Measurements from ENCODE around the gene FOS. TPM values are rescaled to one million over a fixed set of nuclear protein-coding genes. Genes with fewer than 3 reads are reported as not detected.

Gene FOS
- total RNA-seq, 1 experiment from 2014 or later: 23.9 TPM

DNA sequence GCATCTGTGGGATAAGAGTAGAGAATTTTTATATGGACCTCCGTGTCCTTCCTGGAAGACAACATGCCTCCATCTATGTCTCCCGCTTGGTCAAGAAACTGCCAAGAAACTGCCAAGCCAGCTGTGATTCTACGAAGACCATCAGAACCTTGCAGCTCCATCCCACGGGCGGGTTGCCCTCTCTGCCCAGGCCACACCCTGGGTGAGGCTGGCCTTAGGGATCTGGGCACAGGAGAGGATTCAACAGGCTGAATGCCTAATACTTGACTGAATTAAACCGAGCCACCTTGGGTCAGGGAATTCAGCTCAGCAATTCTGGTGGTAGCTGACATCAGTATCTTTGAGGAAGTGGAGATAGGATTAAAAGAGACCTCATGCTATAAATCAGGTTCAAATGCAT is 37.8 kb upstream of the FOS start (continued):
- TF ChIP-seq, protein P1, sequence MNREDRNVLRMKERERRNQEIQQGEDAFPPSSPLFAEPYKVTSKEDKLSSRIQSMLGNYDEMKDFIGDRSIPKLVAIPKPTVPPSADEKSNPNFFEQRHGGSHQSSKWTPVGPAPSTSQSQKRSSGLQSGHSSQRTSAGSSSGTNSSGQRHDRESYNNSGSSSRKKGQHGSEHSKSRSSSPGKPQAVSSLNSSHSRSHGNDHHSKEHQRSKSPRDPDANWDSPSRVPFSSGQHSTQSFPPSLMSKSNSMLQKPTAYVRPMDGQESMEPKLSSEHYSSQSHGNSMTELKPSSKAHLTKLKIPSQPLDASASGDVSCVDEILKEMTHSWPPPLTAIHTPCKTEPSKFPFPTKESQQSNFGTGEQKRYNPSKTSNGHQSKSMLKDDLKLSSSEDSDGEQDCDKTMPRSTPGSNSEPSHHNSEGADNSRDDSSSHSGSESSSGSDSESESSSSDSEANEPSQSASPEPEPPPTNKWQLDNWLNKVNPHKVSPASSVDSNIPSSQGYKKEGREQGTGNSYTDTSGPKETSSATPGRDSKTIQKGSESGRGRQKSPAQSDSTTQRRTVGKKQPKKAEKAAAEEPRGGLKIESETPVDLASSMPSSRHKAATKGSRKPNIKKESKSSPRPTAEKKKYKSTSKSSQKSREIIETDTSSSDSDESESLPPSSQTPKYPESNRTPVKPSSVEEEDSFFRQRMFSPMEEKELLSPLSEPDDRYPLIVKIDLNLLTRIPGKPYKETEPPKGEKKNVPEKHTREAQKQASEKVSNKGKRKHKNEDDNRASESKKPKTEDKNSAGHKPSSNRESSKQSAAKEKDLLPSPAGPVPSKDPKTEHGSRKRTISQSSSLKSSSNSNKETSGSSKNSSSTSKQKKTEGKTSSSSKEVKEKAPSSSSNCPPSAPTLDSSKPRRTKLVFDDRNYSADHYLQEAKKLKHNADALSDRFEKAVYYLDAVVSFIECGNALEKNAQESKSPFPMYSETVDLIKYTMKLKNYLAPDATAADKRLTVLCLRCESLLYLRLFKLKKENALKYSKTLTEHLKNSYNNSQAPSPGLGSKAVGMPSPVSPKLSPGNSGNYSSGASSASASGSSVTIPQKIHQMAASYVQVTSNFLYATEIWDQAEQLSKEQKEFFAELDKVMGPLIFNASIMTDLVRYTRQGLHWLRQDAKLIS (CRISPR knock-in tag; IDR thresholded peaks at IDR 0.05; ENCODE audit: borderline replicate concordance): no peak
- TF ChIP-seq, protein P2, sequence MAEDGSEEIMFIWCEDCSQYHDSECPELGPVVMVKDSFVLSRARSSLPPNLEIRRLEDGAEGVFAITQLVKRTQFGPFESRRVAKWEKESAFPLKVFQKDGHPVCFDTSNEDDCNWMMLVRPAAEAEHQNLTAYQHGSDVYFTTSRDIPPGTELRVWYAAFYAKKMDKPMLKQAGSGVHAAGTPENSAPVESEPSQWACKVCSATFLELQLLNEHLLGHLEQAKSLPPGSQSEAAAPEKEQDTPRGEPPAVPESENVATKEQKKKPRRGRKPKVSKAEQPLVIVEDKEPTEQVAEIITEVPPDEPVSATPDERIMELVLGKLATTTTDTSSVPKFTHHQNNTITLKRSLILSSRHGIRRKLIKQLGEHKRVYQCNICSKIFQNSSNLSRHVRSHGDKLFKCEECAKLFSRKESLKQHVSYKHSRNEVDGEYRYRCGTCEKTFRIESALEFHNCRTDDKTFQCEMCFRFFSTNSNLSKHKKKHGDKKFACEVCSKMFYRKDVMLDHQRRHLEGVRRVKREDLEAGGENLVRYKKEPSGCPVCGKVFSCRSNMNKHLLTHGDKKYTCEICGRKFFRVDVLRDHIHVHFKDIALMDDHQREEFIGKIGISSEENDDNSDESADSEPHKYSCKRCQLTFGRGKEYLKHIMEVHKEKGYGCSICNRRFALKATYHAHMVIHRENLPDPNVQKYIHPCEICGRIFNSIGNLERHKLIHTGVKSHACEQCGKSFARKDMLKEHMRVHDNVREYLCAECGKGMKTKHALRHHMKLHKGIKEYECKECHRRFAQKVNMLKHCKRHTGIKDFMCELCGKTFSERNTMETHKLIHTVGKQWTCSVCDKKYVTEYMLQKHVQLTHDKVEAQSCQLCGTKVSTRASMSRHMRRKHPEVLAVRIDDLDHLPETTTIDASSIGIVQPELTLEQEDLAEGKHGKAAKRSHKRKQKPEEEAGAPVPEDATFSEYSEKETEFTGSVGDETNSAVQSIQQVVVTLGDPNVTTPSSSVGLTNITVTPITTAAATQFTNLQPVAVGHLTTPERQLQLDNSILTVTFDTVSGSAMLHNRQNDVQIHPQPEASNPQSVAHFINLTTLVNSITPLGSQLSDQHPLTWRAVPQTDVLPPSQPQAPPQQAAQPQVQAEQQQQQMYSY (CRISPR knock-in tag; IDR thresholded peaks at IDR 0.05): no peak
- TF ChIP-seq ZNF317 (CRISPR knock-in tag; IDR thresholded peaks at IDR 0.05; ENCODE audit: borderline replicate concordance, low read depth) (no peak), ZNF423 (CRISPR knock-in tag; IDR thresholded peaks at IDR 0.05) (no peak), JAZF1 (CRISPR knock-in tag; IDR thresholded peaks at IDR 0.05) (no peak), ZNF416 (CRISPR knock-in tag; IDR thresholded peaks at IDR 0.05) (no peak), RORB (CRISPR knock-in tag; IDR thresholded peaks at IDR 0.05) (no peak), NFE2L1 (CRISPR knock-in tag; IDR thresholded peaks at IDR 0.05) (no peak), GRHL2 (CRISPR knock-in tag; IDR thresholded peaks at IDR 0.05; ENCODE audit: insufficient replicate concordance, severe bottlenecking) (no peak)
- TF ChIP-seq, protein P3, sequence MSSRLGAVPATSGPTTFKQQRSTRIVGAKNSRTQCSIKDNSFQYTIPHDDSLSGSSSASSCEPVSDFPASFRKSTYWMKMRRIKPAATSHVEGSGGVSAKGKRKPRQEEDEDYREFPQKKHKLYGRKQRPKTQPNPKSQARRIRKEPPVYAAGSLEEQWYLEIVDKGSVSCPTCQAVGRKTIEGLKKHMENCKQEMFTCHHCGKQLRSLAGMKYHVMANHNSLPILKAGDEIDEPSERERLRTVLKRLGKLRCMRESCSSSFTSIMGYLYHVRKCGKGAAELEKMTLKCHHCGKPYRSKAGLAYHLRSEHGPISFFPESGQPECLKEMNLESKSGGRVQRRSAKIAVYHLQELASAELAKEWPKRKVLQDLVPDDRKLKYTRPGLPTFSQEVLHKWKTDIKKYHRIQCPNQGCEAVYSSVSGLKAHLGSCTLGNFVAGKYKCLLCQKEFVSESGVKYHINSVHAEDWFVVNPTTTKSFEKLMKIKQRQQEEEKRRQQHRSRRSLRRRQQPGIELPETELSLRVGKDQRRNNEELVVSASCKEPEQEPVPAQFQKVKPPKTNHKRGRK (CRISPR knock-in tag; IDR thresholded peaks at IDR 0.05; ENCODE audit: borderline replicate concordance): no peak
- TF ChIP-seq, protein P4, sequence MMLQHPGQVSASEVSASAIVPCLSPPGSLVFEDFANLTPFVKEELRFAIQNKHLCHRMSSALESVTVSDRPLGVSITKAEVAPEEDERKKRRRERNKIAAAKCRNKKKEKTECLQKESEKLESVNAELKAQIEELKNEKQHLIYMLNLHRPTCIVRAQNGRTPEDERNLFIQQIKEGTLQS (CRISPR knock-in tag; conservative IDR thresholded peaks at IDR 0.05): no peak

DNA sequence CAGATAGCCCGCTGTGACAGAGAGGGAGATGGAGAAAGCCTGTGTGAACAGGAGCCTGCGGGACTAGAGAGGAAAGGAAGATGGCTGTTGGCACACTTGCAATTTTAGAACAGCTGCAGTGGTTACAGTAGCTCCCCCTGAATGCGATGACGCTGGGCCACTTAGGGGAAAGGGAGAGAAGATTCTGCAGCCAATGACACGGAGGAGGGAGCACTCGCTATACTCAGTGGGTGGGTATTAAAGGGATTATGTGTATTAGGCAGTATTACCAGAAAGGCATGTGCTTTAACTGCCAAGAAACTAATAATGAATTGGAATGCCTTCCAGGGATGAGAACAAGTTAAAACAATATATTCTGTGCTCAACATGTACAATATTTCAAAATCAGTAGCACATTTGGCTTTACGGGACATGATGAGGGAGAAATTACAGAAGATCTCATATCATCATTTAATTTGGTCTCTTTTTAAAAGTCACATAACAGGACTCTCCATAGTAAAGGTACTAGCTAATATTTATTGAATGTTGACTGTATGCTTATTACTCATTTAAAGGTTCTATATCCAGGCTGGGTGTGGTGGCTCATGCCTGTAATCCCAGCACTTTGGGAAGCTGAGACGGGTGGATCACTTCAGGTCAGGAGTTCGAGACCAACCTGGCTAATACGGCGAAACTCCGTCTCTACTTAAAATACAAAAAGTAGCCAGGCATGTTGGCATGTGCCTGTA is 35.9 kb upstream of the FOS start:
- no peak overlapping the region for H3K27ac Mint-ChIP-seq
- no peaks in the 10 kb centered on the region for H3K27me3 Mint-ChIP-seq (ENCODE audit: low read depth)
- H3K4me3 Mint-ChIP-seq: no peak overlapping the region
- ATAC-seq: peak; percentile 60
- no peaks in the 10 kb centered on the region for H3K36me3 Mint-ChIP-seq
- H3K4me1 Mint-ChIP-seq: peaks cover 29% of the 10 kb centered on the region
- ChIA-PET CTCF (no interaction called here), POLR2A (no interaction called here)
- no peaks in the 10 kb centered on the region for H3K9me3 Mint-ChIP-seq
- DNase-seq (ENCODE audit: low spot score): no peak
- TF ChIP-seq NR3C1 (CRISPR knock-in tag; conservative IDR thresholded peaks at IDR 0.05; ENCODE audit: low read depth) (no peak), ZNF232 (CRISPR knock-in tag; IDR thresholded peaks at IDR 0.05) (no peak), FOXJ3 (CRISPR knock-in tag; IDR thresholded peaks at IDR 0.05; ENCODE audit: borderline replicate concordance) (no peak)
- TF ChIP-seq, protein P5, sequence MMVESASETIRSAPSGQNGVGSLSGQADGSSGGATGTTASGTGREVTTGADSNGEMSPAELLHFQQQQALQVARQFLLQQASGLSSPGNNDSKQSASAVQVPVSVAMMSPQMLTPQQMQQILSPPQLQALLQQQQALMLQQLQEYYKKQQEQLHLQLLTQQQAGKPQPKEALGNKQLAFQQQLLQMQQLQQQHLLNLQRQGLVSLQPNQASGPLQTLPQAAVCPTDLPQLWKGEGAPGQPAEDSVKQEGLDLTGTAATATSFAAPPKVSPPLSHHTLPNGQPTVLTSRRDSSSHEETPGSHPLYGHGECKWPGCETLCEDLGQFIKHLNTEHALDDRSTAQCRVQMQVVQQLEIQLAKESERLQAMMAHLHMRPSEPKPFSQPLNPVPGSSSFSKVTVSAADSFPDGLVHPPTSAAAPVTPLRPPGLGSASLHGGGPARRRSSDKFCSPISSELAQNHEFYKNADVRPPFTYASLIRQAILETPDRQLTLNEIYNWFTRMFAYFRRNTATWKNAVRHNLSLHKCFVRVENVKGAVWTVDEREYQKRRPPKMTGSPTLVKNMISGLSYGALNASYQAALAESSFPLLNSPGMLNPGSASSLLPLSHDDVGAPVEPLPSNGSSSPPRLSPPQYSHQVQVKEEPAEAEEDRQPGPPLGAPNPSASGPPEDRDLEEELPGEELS (CRISPR knock-in tag; IDR thresholded peaks at IDR 0.05): no peak
- TF ChIP-seq, protein P6, sequence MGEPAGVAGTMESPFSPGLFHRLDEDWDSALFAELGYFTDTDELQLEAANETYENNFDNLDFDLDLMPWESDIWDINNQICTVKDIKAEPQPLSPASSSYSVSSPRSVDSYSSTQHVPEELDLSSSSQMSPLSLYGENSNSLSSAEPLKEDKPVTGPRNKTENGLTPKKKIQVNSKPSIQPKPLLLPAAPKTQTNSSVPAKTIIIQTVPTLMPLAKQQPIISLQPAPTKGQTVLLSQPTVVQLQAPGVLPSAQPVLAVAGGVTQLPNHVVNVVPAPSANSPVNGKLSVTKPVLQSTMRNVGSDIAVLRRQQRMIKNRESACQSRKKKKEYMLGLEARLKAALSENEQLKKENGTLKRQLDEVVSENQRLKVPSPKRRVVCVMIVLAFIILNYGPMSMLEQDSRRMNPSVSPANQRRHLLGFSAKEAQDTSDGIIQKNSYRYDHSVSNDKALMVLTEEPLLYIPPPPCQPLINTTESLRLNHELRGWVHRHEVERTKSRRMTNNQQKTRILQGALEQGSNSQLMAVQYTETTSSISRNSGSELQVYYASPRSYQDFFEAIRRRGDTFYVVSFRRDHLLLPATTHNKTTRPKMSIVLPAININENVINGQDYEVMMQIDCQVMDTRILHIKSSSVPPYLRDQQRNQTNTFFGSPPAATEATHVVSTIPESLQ (CRISPR knock-in tag; IDR thresholded peaks at IDR 0.05): no peak
- TF ChIP-seq, protein P7, sequence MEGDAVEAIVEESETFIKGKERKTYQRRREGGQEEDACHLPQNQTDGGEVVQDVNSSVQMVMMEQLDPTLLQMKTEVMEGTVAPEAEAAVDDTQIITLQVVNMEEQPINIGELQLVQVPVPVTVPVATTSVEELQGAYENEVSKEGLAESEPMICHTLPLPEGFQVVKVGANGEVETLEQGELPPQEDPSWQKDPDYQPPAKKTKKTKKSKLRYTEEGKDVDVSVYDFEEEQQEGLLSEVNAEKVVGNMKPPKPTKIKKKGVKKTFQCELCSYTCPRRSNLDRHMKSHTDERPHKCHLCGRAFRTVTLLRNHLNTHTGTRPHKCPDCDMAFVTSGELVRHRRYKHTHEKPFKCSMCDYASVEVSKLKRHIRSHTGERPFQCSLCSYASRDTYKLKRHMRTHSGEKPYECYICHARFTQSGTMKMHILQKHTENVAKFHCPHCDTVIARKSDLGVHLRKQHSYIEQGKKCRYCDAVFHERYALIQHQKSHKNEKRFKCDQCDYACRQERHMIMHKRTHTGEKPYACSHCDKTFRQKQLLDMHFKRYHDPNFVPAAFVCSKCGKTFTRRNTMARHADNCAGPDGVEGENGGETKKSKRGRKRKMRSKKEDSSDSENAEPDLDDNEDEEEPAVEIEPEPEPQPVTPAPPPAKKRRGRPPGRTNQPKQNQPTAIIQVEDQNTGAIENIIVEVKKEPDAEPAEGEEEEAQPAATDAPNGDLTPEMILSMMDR (IDR thresholded peaks at IDR 0.05): no peak
- TF ChIP-seq, protein P8, sequence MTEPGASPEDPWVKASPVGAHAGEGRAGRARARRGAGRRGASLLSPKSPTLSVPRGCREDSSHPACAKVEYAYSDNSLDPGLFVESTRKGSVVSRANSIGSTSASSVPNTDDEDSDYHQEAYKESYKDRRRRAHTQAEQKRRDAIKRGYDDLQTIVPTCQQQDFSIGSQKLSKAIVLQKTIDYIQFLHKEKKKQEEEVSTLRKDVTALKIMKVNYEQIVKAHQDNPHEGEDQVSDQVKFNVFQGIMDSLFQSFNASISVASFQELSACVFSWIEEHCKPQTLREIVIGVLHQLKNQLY (CRISPR knock-in tag; IDR thresholded peaks at IDR 0.05): no peak

Measured in WTC11 (cell line).